K562 (cell line): ENCODE data around the gene TOR1B. TPM values are rescaled to one million over a fixed set of nuclear protein-coding genes. Genes with fewer than 3 reads are reported as not detected.
A peak's percentile ranks its signal among the peaks of the same experiment; 100 is the strongest.

Experiments
- BRD9 ChIP-seq: fragments of 450-650 bp; IDR thresholded peaks from 2 replicates; pipeline ENCODE4 v1.6.1; 2018; ENCODE audit warnings: low read depth; ENCODE audit not compliant: partially characterized antibody
- JUNB ChIP-seq: fragments of 450-650 bp; formaldehyde crosslinking; conservative IDR thresholded peaks from 2 replicates; pipeline ENCODE4 v1.4.0; 2020; ENCODE audit warnings: mild to moderate bottlenecking
- MBD2 ChIP-seq: sonication (generic); IDR thresholded peaks from 2 replicates; pipeline ENCODE4 v1.6.1; 2016; ENCODE audit warnings: low read depth, borderline replicate concordance
- MTA3 ChIP-seq: fragments of 450-650 bp; formaldehyde crosslinking; IDR thresholded peaks from 2 replicates; pipeline ENCODE4 v1.6.1; 2017; ENCODE audit warnings: mild to moderate bottlenecking, borderline replicate concordance
- TEAD4 ChIP-seq, 2 experiments: sonication (generic) in 1 of 2; formaldehyde crosslinking in 1 of 2; IDR thresholded peaks; 2 replicates each; pipeline versions ENCODE4 v1.6.1 to v1.8.0; 2012 to 2022; ENCODE audit warnings: borderline replicate concordance in 1 of 2, inconsistent platforms in 1 of 2, low read length in 1 of 2, mild to moderate bottlenecking in 1 of 2, missing genetic modification reagents in 1 of 2
- ZC3H11A ChIP-seq: IDR thresholded peaks from 2 replicates; pipeline ENCODE4 v1.6.1; 2012; ENCODE audit warnings: low read depth, low read length, improper control_type of control experiment
- polyA plus RNA-seq, 8 experiments: library from polyadenylated mRNA; depleted of rRNA in 4 of 8; stranded (reverse) in 5 of 8; unstranded in 3 of 8; fragments of >200 nt; fragmentation: Nextera tagmentation in 2 of 8; fragmentation: Illumina TruSeq in 1 of 8; extraction: Ambion mirVana in 2 of 8; extraction: Trizol in 1 of 8; gene quantifications; 2 replicates each; pipeline versions ENCODE4 v1.2.1 to v1.2.3, GENCODE V29; 2011 to 2014; ENCODE audit warnings: inconsistent platforms in 1 of 8, missing spikeins in 1 of 8
- total RNA-seq, 7 experiments: library from RNA; depleted of rRNA in 6 of 7; stranded (reverse); fragments of >200 nt in 6 of 7; fragmentation: Illumina TruSeq in 2 of 7; extraction: Trizol in 2 of 7; gene quantifications; 2 replicates each; pipeline versions ENCODE4 v1.2.1 to v1.2.3, GENCODE V29; 2011 to 2021; ENCODE audit warnings: low replicate concordance in 1 of 7
- TF ChIP-seq, protein P1 (sequence below): fragments of 250-450 bp; sonication (Bioruptor Pico); IDR thresholded peaks from 2 replicates; pipeline ENCODE4 v1.8.0; 2022; ENCODE audit warnings: moderate library complexity, mild to moderate bottlenecking, inconsistent platforms
- TF ChIP-seq, protein P2 (sequence below), 2 experiments: fragments of 150-350 bp in 1 of 2; IDR thresholded peaks; 2 replicates each; pipeline ENCODE4 v1.6.1; 2012 to 2016; ENCODE audit warnings: low read depth in 2 of 2, low read length in 2 of 2, mild to moderate bottlenecking in 1 of 2, moderate library complexity in 1 of 2
- TF ChIP-seq, protein P3 (sequence below): fragments of 450-650 bp; formaldehyde crosslinking; IDR thresholded peaks from 2 replicates; pipeline ENCODE4 v1.4.0; 2020; ENCODE audit warnings: mild to moderate bottlenecking

Gene TOR1B
- total and polyA plus RNA-seq, 9 of the 15 experiments (the other 6 are each of a cell fraction or from before 2014, with no cell fraction given): 4.2 to 36.5 (median 24.6) TPM

DNA sequence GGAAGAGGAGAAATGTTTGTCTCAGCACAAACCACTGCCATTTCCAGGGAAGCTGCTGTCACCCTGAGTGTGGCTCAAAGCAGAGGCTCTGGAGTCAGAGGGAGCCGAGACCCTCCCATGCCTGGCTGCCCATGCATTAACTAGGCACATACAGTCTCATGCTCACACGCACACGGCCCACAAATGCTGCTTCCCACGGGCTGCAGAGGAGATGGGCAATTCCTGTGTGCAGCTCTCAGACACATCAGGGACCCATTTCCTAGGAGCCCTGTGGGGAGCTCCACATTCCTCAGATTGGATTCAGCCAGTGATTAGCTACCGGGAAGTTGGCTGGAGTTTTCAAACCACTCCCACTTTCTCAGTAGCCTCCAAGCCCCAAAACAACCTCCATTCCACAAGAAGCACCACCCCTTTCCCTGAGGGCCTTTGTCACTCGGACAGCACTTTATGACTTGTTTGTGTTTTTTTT lies 41.0 kb upstream of the TOR1B start (continued):
- TF ChIP-seq, protein P1, sequence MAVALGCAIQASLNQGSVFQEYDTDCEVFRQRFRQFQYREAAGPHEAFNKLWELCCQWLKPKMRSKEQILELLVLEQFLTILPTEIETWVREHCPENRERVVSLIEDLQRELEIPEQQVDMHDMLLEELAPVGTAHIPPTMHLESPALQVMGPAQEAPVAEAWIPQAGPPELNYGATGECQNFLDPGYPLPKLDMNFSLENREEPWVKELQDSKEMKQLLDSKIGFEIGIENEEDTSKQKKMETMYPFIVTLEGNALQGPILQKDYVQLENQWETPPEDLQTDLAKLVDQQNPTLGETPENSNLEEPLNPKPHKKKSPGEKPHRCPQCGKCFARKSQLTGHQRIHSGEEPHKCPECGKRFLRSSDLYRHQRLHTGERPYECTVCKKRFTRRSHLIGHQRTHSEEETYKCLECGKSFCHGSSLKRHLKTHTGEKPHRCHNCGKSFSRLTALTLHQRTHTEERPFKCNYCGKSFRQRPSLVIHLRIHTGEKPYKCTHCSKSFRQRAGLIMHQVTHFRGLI (CRISPR knock-in tag): no peak
- TF ChIP-seq, protein P2, sequence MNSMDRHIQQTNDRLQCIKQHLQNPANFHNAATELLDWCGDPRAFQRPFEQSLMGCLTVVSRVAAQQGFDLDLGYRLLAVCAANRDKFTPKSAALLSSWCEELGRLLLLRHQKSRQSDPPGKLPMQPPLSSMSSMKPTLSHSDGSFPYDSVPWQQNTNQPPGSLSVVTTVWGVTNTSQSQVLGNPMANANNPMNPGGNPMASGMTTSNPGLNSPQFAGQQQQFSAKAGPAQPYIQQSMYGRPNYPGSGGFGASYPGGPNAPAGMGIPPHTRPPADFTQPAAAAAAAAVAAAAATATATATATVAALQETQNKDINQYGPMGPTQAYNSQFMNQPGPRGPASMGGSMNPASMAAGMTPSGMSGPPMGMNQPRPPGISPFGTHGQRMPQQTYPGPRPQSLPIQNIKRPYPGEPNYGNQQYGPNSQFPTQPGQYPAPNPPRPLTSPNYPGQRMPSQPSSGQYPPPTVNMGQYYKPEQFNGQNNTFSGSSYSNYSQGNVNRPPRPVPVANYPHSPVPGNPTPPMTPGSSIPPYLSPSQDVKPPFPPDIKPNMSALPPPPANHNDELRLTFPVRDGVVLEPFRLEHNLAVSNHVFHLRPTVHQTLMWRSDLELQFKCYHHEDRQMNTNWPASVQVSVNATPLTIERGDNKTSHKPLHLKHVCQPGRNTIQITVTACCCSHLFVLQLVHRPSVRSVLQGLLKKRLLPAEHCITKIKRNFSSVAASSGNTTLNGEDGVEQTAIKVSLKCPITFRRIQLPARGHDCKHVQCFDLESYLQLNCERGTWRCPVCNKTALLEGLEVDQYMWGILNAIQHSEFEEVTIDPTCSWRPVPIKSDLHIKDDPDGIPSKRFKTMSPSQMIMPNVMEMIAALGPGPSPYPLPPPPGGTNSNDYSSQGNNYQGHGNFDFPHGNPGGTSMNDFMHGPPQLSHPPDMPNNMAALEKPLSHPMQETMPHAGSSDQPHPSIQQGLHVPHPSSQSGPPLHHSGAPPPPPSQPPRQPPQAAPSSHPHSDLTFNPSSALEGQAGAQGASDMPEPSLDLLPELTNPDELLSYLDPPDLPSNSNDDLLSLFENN (IDR thresholded peaks at IDR 0.05; ENCODE audit: low read depth in 2 of 2, low read length in 2 of 2): no peak
- TF ChIP-seq ZC3H11A: no peak
- no peak for TF ChIP-seq JUNB (CRISPR knock-in tag)
- TF ChIP-seq BRD9: no peak
- TF ChIP-seq MTA3: no peak
- no peak for TF ChIP-seq TEAD4 (IDR thresholded peaks at IDR 0.05; ENCODE audit: low read length)
- TF ChIP-seq TEAD4 (CRISPR knock-in tag; IDR thresholded peaks at IDR 0.05; ENCODE audit: borderline replicate concordance): peak; percentile 42; the same call in 1 of the 2 replicates
- TF ChIP-seq, protein P3, sequence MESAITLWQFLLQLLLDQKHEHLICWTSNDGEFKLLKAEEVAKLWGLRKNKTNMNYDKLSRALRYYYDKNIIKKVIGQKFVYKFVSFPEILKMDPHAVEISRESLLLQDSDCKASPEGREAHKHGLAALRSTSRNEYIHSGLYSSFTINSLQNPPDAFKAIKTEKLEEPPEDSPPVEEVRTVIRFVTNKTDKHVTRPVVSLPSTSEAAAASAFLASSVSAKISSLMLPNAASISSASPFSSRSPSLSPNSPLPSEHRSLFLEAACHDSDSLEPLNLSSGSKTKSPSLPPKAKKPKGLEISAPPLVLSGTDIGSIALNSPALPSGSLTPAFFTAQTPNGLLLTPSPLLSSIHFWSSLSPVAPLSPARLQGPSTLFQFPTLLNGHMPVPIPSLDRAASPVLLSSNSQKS: no peak
- no peak for TF ChIP-seq MBD2
